ENCODE results near the gene GPR55.
A peak's percentile ranks its signal among the peaks of the same experiment; 100 is the strongest.

The GPR55 gene

DNA sequence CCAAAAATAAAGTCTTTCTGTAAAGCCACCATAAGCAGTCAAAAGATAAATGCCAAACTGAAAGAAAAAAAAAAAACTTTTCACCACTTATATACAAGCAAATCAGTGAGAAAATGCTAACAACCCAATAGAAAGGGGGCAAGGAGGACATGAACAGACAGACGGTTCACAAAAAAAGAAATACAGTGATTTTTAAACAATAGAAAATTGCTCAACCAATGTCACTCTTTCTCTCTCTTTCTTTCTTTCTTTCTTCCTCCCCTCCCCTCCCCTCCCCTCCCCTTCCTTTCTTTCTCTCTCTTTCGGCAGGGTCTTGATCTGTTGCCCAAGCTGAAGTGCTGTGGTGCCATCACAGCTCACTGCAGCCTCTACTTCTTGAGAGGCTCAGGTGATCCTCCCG lies 42.1 kb upstream of the GPR55 start:
- TF ChIP-seq, protein P1, sequence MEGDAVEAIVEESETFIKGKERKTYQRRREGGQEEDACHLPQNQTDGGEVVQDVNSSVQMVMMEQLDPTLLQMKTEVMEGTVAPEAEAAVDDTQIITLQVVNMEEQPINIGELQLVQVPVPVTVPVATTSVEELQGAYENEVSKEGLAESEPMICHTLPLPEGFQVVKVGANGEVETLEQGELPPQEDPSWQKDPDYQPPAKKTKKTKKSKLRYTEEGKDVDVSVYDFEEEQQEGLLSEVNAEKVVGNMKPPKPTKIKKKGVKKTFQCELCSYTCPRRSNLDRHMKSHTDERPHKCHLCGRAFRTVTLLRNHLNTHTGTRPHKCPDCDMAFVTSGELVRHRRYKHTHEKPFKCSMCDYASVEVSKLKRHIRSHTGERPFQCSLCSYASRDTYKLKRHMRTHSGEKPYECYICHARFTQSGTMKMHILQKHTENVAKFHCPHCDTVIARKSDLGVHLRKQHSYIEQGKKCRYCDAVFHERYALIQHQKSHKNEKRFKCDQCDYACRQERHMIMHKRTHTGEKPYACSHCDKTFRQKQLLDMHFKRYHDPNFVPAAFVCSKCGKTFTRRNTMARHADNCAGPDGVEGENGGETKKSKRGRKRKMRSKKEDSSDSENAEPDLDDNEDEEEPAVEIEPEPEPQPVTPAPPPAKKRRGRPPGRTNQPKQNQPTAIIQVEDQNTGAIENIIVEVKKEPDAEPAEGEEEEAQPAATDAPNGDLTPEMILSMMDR (IDR thresholded peaks at IDR 0.05), result no peak
- no peak overlapping the region for H3K4me3 Mint-ChIP-seq
- H3K9me3 Mint-ChIP-seq, result peaks cover 13% of the 10 kb centered on the region
- H3K4me1 Mint-ChIP-seq, result peaks cover 11% of the 10 kb centered on the region
- no peaks in the 10 kb centered on the region for H3K27me3 Mint-ChIP-seq (ENCODE audit: low read depth, poor library complexity)
- H3K27ac Mint-ChIP-seq, result no peak overlapping the region
- H3K36me3 Mint-ChIP-seq (ENCODE audit: low read depth), result no peaks in the 10 kb centered on the region
- DNase-seq, result no peak

DNA sequence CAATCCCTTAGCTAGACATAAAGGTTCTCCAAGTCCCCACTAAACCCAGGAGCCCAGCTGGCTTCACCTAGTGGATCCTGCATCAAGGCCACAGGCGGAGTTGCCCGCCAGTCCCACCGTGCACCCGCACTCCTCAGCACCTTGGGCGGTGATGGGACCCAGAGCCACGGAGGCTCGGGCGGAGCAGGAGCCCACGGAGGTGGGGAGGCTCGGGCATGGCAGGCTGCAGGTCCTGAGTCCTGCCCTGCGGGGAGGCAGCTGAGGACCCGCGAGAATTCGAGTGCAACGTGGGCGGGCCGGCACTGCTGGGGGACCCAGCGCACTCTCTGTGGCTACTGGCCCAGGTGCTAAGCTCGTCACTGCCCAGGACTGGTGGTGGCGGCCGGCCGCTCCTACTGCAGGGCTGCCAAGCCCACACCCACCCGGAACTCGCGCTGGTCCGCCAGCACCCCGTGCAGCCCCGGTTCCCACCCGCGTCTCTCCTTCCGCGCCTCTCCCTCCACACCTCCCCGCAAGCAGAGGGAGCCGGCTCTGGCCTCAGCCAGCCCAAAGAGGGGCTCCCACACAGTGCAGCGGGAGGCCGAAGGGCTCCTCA lies 39.2 kb upstream of the GPR55 start:
- H3K27me3 Mint-ChIP-seq (ENCODE audit: low read depth, poor library complexity), result no peaks in the 10 kb centered on the region
- DNase-seq, result no peak
- H3K9me3 Mint-ChIP-seq, result peaks cover 30% of the 10 kb centered on the region
- H3K4me1 Mint-ChIP-seq, result peaks cover 11% of the 10 kb centered on the region
- H3K4me3 Mint-ChIP-seq, result no peak overlapping the region
- no peak overlapping the region for H3K27ac Mint-ChIP-seq
- TF ChIP-seq, protein P1 (IDR thresholded peaks at IDR 0.05), result no peak
- H3K36me3 Mint-ChIP-seq (ENCODE audit: low read depth), result no peaks in the 10 kb centered on the region

DNA sequence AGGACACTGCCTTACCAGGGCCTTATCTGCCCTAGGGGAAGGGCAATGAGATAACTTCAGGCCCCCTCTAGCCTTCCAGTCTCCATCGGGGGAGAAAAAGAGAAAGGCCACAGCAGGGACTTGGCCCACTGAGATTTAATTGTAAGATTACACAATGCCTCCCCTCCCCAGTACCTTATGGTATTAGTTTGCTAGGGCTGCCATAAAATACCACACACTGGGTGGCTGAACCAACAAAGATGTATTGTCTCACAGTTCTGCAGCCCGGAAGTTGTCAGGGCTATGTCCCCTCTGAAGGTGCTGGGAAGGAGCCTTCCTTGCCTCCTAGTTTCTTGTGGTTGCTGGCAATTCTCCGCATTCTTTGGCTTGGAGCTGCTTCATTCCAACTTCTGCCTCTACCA lies 36.0 kb upstream of the GPR55 start:
- Mint-ChIP-seq H3K9me3 (peaks cover 30% of the 10 kb centered on the region), H3K27ac (no peak overlapping the region), H3K27me3 (ENCODE audit: low read depth, poor library complexity) (peaks cover 23% of the 10 kb centered on the region), H3K4me3 (no peak overlapping the region), H3K4me1 (peaks cover 33% of the 10 kb centered on the region), H3K36me3 (ENCODE audit: low read depth) (no peaks in the 10 kb centered on the region)
- no peak for DNase-seq
- TF ChIP-seq, protein P1 (IDR thresholded peaks at IDR 0.05), result no peak

DNA sequence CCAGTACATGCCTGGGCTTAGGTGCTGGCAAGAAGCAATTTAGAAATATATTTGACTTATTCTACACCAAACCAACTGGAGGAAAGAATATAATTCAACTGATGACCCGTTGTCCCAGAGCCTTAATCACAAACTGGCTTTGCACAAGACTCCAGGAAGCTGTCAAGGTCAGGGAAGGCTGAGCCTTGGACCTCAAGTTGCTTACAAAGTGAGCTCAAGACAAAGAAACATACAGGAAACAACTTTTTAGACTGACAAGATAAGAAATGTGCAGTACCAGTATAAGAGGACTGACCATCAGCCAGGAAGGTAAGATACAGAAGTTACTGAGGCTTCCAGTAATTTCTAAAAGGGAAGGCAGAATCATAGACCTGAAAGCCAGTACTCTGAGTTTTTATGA lies 35.0 kb upstream of the GPR55 start:
- DNase-seq, result no peak
- H3K4me3 Mint-ChIP-seq, result no peak overlapping the region
- H3K27ac Mint-ChIP-seq, result no peak overlapping the region
- H3K36me3 Mint-ChIP-seq (ENCODE audit: low read depth), result no peaks in the 10 kb centered on the region
- H3K4me1 Mint-ChIP-seq, result peaks cover 38% of the 10 kb centered on the region
- peaks cover 23% of the 10 kb centered on the region for H3K27me3 Mint-ChIP-seq (ENCODE audit: low read depth, poor library complexity)
- peaks cover 30% of the 10 kb centered on the region for H3K9me3 Mint-ChIP-seq
- TF ChIP-seq, protein P1 (IDR thresholded peaks at IDR 0.05), result no peak

DNA sequence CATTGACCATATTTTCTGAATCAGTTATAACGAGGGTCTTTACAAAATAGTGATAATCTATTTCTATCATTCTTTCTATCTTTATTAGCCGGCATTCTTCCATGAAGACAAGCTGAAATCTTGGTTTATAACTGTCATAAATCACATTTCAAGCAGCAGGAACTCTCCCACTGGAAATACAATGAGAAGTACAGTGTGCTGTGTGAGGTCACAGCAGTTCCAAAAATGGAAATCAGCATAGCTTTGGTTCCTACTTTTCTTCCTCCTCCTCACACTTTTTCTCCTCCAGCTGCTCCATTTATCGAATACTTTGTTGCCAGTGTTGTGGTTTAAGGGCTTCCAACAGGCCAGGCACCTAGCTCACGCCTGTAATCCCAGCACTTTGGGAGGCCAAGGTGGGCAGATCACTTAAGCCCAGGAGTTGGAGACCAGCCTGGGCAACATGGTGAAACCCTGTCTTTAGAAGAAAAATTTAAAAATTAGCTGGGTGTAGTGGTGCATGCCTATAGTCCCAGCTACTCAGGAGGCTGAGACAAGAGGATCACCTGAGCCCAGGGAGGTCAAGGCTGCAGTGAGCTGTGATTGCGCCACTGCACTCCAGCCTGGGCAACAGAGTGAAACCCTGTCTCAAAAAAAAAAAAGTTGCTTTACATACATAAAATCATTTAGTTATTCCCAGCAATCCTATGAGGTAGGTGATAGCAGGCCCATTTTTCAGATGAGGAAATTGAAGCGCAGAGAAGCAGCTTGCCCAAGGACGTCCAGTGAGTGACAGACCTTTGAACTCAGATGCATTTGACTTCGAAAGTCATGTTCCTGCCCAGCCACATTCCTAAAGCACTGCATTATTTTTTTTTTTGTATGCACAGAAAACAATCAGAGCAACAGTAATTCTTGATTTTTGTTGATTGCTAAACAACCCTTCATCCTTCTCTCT lies 34.0 kb upstream of the GPR55 start:
- H3K4me3 Mint-ChIP-seq, result peak overlapping the region; percentile 69
- H3K36me3 Mint-ChIP-seq (ENCODE audit: low read depth), result no peaks in the 10 kb centered on the region
- TF ChIP-seq, protein P1 (IDR thresholded peaks at IDR 0.05), result no peak
- peaks cover 45% of the 10 kb centered on the region for H3K4me1 Mint-ChIP-seq
- no peak overlapping the region for H3K27ac Mint-ChIP-seq
- peaks cover 23% of the 10 kb centered on the region for H3K27me3 Mint-ChIP-seq (ENCODE audit: low read depth, poor library complexity)
- peaks cover 30% of the 10 kb centered on the region for H3K9me3 Mint-ChIP-seq
- DNase-seq, result no peak

All from nephron progenitor cell (in vitro differentiated cells).